NT2/D1 (cell line): ENCODE measurements around the gene TERT.

Experiments used
- SUZ12 ChIP-seq: IDR thresholded peaks from 2 replicates; pipeline ENCODE4 v1.6.1; 2011; ENCODE audit not compliant: insufficient read length, insufficient read depth; ENCODE audit errors: extremely low read depth
- YY1 ChIP-seq: IDR thresholded peaks from 2 replicates; pipeline ENCODE4 v1.6.1; 2011; ENCODE audit not compliant: insufficient read length, insufficient read depth
- ZNF274 ChIP-seq: IDR thresholded peaks from 2 replicates; pipeline ENCODE4 v1.6.1; 2011; ENCODE audit warnings: mild to moderate bottlenecking, low read depth, low read length

GRCh38 chr5:1222147-1222546 is 72.7 kb downstream of the TERT start:
- TF ChIP-seq YY1 (no peak), ZNF274 (no peak), SUZ12 (no peak)
